Measurements from ENCODE around the gene OR7D2.

OR7D2 gene

GRCh38 chr19:9219489-9219888 lies 40.7 kb downstream of the OR7D2 start, which contains the start of gene OR7D4:
Gene OR7D4, minus strand, starts transcription at chr19:9219589. Its CDS starts 4,752 bp downstream, at chr19:9214837.
- no peak for DNase-seq
